ENCODE results near the gene MICAL2. TPM values are rescaled to one million over a fixed set of nuclear protein-coding genes. Genes with fewer than 3 reads are reported as not detected.

Gene MICAL2
- total RNA-seq, 4 donors from 2014 or later = 109 to 197 (median 183) TPM

DNA sequence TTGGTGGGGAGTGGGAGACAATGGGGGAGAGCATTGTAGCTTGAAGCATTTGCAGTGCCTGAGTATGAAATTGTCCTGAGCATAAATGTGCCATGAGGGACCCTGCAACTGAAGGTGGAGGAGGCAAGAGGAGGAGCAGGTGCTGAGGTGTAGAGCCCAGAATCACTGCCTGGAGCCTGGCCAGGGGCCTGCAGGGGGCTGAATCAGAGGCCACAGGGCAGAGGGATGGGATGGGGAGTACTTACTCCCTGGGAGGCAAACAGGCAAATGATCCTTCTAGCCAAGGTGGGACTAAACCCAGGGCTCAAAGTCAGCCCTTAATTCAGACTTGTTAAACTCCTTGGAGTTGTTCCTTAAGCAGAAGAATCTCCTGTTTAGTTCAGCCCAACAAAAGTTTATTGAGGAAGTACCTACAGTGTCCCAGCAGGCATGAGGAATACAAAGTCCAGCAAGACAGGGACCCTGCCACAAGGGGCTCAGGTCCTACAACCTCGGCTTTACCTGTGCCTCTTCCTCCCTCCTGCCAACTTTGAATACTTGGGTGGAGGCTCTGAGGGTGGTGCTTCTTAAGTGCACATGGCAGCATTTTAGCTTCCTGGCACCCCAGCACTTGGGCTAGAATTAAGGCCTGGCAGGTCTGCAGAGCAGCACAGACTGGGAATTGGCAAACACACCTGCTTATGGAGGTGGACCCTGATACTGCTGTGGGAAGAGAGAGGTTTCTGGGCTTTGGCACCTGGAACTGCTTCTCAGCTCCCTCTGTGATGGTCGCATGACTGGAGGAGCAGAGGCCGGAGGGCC lies 20.0 kb downstream of the MICAL2 start:
- peak overlapping the region in 2 of 4 donors; percentile 30 to 61 for H3K27ac ChIP-seq
- H3K9me3 ChIP-seq = no peaks in the 10 kb centered on the region
- TF ChIP-seq CTCF (IDR thresholded peaks at IDR 0.05) (peak in 1 of 6 experiments; percentile 3), POLR2A (IDR thresholded peaks at IDR 0.05) (no peak)
- no peak overlapping the region for H3K4me3 ChIP-seq
- no peak for DNase-seq
- H3K27me3 ChIP-seq = no peaks in the 10 kb centered on the region
- H3K36me3 ChIP-seq = no peaks in the 10 kb centered on the region
- H3K4me1 ChIP-seq = peaks cover 0 to 52% (median 0%) of the 10 kb centered on the region in 4 donors

- Histone ChIP-seq H3K27me3 (no peaks in the 10 kb centered on the region), H3K36me3 (no peaks in the 10 kb centered on the region), H3K27ac (no peak overlapping the region), H3K9me3 (no peaks in the 10 kb centered on the region), H3K4me1 (peaks cover 0 to 54% (median 0%) of the 10 kb centered on the region in 4 donors), H3K4me3 (no peak overlapping the region)
- DNase-seq = no peak
- TF ChIP-seq CTCF (IDR thresholded peaks at IDR 0.05) (no peak), POLR2A (IDR thresholded peaks at IDR 0.05) (no peak)
These were observed 21.8 kb downstream of the MICAL2 start for GRCh38 chr11:12131943-12132789.

DNA sequence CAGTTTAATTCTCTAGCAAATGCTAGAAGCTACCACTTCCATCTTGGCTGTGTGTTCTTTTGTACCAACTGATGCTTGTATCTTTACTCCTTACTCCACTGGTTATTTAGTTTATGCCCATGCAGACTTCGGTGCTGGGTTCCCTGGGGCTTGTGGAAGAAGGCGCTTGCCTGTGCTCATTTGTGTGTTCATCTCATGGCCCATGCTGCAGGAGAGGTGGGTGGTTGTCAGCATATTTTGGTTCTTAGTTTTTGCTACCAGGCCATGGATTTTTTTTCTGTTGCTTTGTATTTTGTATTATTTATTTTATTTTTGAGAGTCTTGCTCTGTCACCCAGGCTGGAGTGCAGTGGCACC lies 22.4 kb downstream of the MICAL2 start:
- Histone ChIP-seq H3K27ac (no peak overlapping the region), H3K36me3 (no peaks in the 10 kb centered on the region), H3K27me3 (no peaks in the 10 kb centered on the region), H3K4me3 (no peak overlapping the region), H3K9me3 (no peaks in the 10 kb centered on the region), H3K4me1 (peaks cover 0 to 60% (median 0%) of the 10 kb centered on the region in 4 donors)
- no peak for TF ChIP-seq POLR2A (IDR thresholded peaks at IDR 0.05)
- no peak for TF ChIP-seq CTCF (IDR thresholded peaks at IDR 0.05)
- no peak for DNase-seq

DNA sequence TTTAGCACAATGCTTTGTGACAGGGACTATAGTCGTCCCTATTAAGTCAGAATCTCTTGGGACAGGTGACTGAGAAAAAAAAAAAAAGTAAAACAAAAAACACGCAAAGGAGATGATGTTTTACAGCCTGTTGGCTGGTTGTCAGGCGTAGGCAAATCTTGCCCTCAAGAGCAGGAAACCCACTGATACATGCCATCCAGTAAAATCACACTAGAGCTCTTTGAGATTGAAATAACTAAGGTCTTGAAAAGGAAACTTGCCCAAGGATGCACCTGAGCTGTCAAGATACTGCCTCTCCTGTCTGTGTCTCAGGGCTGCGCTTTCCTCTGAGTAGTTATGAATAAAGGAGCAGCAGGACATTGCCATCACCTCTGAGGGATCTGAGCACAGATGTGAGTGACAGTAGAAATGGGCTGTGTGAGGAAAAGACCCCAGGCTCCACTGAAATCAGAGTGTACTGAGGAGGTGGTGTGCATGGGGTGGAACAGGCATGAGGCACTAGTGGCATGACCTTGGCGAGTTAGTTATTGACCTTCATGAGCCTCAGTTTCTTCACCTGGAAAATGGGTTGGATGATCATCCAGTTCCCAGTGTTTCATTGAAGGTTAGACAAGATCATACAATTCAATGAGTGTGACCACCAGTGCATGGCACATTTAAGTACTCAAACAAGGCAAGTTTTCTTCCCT lies 23.3 kb downstream of the MICAL2 start:
- Histone ChIP-seq H3K4me1 (peaks cover 0 to 69% (median 0%) of the 10 kb centered on the region in 4 donors), H3K36me3 (no peaks in the 10 kb centered on the region), H3K9me3 (no peaks in the 10 kb centered on the region), H3K27ac (no peak overlapping the region), H3K4me3 (no peak overlapping the region), H3K27me3 (no peaks in the 10 kb centered on the region)
- DNase-seq = peak in 1 of 3 donors; percentile 26
- TF ChIP-seq CTCF (IDR thresholded peaks at IDR 0.05) = no peak
- no peak for TF ChIP-seq POLR2A (IDR thresholded peaks at IDR 0.05)

- H3K9me3 ChIP-seq = no peaks in the 10 kb centered on the region
- peaks cover 0 to 75% (median 0%) of the 10 kb centered on the region in 4 donors for H3K4me1 ChIP-seq
- no peak overlapping the region for H3K4me3 ChIP-seq
- H3K27ac ChIP-seq = no peak overlapping the region
- H3K27me3 ChIP-seq = no peaks in the 10 kb centered on the region
- no peaks in the 10 kb centered on the region for H3K36me3 ChIP-seq
- TF ChIP-seq POLR2A (IDR thresholded peaks at IDR 0.05) (no peak), CTCF (IDR thresholded peaks at IDR 0.05) (no peak)
- peak in 2 of 3 donors; percentile 53 to 60 for DNase-seq
These were observed 23.8 kb downstream of the MICAL2 start for GRCh38 chr11:12134236-12134585.
